Mucosa of stomach (tissue), 1 donor: ENCODE measurements around the gene KMT2A.
"Not testable (repeated sequence)": the region's sequence is repeated elsewhere in the genome, so short reads cannot be mapped to it uniquely, and the experiment has no call there.

Experiments
- H3K27me3 ChIP-seq: one replicate; pipeline ENCODE4 v1.7.0; 2013; ENCODE audit warnings: mild to moderate bottlenecking, low read length; ENCODE audit not compliant: control insufficient read depth, insufficient read depth
- H3K36me3 ChIP-seq: one replicate; pipeline ENCODE4 v1.7.0; 2013; ENCODE audit warnings: low read length; ENCODE audit not compliant: control insufficient read depth, insufficient read depth
- H3K4me1 ChIP-seq: one replicate; pipeline ENCODE4 v1.7.0; 2013; ENCODE audit warnings: mild to moderate bottlenecking, low read length; ENCODE audit not compliant: control insufficient read depth, insufficient read depth
- H3K4me3 ChIP-seq: one replicate; pipeline ENCODE4 v1.7.0; 2013; ENCODE audit warnings: low read length
- H3K9ac ChIP-seq: one replicate; pipeline ENCODE4 v1.7.0; 2013; ENCODE audit warnings: mild to moderate bottlenecking, low read length, moderate library complexity
- H3K9me3 ChIP-seq: one replicate; pipeline ENCODE4 v1.7.0; 2013; ENCODE audit warnings: mild to moderate bottlenecking, low read length, moderate library complexity; ENCODE audit not compliant: control insufficient read depth
- donor health status: Pancreatic carcinoma.

KMT2A gene

DNA sequence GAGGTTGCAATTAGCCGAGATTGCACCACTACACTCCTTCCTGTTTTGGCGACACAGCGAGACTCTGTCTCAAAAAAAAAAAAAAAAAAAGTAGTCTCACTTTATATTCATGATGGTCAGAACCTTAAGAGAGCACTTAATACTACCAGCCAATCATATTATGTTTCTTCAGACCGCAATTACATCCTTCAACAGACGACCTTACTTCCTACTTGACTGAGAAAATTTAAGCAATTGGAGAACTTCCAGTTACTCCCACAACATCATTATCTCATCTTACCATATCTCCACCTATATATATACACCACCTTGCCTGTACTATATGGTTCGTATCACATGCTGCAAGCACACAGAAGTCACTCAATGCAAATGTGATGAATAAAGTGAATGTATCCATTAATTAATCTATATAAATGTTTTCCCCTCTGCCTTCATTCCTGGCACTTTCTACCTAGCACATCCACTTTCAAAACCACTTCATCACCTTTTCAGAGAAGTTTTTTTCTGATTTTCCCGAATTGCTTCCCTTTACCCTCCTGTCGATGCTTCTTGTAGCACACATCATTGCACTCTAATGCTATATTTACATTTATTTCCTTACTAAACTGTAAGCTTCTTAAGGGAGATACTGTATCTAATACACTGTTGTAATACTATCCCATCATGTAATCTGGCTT, 21.1 kb upstream of the KMT2A start:
- no peaks in the 10 kb centered on the region for H3K4me1 ChIP-seq
- no peak overlapping the region for H3K9ac ChIP-seq
- no peaks in the 10 kb centered on the region for H3K27me3 ChIP-seq
- H3K4me3 ChIP-seq, result no peak overlapping the region
- H3K9me3 ChIP-seq, result no peaks in the 10 kb centered on the region
- H3K36me3 ChIP-seq, result no peaks in the 10 kb centered on the region

DNA sequence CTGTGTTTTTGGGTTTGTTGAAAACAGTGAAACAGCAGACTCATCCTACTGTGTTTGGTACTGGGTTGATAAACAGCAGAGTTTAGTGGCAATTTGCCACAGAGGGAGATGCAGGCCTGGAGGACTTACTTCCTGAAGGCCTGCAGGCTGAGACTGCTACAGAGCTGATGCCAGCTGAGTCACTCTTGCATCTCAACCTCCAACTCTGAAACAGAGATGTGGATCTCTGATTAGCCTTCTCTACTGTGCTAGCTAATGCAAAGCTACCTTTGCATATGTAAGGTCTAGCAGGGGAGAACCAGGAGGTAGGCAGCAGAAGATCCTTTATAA, 20.6 kb upstream of the KMT2A start:
- Histone ChIP-seq H3K4me3 (no peak overlapping the region), H3K4me1 (no peaks in the 10 kb centered on the region), H3K36me3 (no peaks in the 10 kb centered on the region), H3K9me3 (no peaks in the 10 kb centered on the region), H3K27me3 (no peaks in the 10 kb centered on the region), H3K9ac (no peak overlapping the region)

DNA sequence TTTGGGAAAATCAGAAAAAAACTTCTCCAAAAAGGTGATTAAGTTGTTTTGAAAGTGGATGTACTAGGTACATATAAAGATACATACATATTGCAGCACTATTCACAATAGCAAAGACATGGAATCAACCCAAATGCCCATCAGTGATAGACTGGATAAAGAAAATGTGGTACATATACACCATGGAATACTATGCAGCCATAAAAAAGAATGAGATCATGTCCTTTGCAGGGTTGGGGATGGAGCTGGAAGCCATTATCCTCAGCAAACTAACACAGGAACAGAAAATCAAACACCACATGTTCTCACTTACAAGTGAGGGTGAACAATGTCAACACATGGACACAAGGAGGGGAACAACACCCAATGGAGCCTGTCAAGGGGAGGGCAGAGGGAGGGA, 19.4 kb upstream of the KMT2A start:
- H3K9me3 ChIP-seq, H3K4me3 ChIP-seq, H3K36me3 ChIP-seq, H3K9ac ChIP-seq, H3K4me1 ChIP-seq, H3K27me3 ChIP-seq: not testable (repeated sequence)

GRCh38 chr11:118417801-118418200, 18.5 kb upstream of the KMT2A start:
- no peaks in the 10 kb centered on the region for H3K4me1 ChIP-seq
- H3K4me3 ChIP-seq, result no peak overlapping the region
- H3K9ac ChIP-seq, result no peak overlapping the region
- no peaks in the 10 kb centered on the region for H3K27me3 ChIP-seq
- H3K36me3 ChIP-seq, result no peaks in the 10 kb centered on the region
- no peaks in the 10 kb centered on the region for H3K9me3 ChIP-seq

DNA sequence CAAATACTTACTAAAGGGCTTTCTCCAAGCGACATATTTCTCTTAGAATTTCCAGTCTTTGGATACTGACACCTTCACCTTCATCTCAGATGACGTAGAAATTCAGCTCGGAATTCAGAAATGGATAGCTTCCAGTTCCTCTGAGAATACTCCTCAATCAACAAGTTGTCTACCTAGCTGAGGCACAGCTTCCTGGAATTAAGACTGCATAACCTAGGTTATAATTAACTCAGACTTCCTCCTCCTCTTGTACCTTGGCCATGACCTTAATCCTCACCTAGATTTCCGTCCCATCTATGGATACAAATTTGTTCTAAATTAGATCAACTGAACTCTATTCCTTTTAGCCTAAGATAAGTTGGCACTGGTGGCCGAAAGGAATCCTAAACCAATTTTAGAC, 17.5 kb upstream of the KMT2A start:
- Histone ChIP-seq H3K9ac (no peak overlapping the region), H3K36me3 (no peaks in the 10 kb centered on the region), H3K9me3 (no peaks in the 10 kb centered on the region), H3K27me3 (no peaks in the 10 kb centered on the region), H3K4me3 (no peak overlapping the region), H3K4me1 (no peaks in the 10 kb centered on the region)

DNA sequence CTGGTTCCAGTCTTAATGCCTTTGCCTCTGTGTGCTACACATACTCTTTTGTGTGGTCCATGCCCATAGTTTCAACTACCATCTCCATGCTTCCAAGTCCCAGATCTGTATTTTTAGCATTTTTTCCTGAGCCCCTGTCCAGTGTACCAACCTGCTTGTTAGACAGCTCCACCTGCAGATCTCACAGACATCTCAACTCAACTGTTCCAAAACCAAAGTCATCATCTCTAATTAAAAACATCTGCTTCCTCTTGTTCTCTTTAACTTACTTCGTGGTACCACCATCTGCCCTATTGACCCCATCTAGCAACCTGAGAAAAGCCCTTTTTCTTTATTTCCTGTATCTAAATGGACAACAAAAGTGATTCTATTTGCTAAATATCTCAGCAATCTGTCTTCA, 8.6 kb upstream of the KMT2A start:
- H3K9me3 ChIP-seq, result no peaks in the 10 kb centered on the region
- H3K4me1 ChIP-seq, result no peaks in the 10 kb centered on the region
- H3K27me3 ChIP-seq, result no peaks in the 10 kb centered on the region
- no peak overlapping the region for H3K9ac ChIP-seq
- H3K36me3 ChIP-seq, result no peaks in the 10 kb centered on the region
- no peak overlapping the region for H3K4me3 ChIP-seq

- Histone ChIP-seq H3K9me3 (no peaks in the 10 kb centered on the region), H3K9ac (no peak overlapping the region), H3K4me1 (peaks cover 9% of the 10 kb centered on the region), H3K27me3 (no peaks in the 10 kb centered on the region), H3K4me3 (no peak overlapping the region), H3K36me3 (no peaks in the 10 kb centered on the region)
These were observed 5.3 kb upstream of the KMT2A start for GRCh38 chr11:118430956-118431355.

DNA sequence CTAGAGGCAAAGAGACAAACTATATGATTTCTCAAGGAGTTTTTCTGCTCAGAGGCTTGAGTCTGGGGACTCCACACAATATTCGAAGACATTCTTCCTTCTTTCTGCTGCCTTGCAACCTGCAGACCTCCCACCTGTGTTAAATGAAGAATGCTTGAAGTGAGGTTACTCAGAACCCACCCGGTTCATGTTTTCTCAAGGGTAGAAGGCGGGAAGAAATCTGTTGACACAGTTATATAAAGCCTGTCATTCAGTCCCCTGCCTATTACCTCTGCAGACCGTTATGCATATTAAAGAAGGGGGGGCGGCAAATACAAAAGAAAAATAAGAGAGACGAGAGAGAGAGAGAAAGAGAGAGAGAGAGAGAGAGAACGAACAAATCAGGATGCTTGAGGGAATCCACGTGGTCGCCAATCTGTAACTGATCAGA, 2.2 kb upstream of the KMT2A start:
- no peaks in the 10 kb centered on the region for H3K36me3 ChIP-seq
- no peak overlapping the region for H3K9ac ChIP-seq
- peak overlapping the region; percentile 9 for H3K4me3 ChIP-seq
- no peaks in the 10 kb centered on the region for H3K27me3 ChIP-seq
- peaks cover 27% of the 10 kb centered on the region for H3K4me1 ChIP-seq
- H3K9me3 ChIP-seq, result no peaks in the 10 kb centered on the region

DNA sequence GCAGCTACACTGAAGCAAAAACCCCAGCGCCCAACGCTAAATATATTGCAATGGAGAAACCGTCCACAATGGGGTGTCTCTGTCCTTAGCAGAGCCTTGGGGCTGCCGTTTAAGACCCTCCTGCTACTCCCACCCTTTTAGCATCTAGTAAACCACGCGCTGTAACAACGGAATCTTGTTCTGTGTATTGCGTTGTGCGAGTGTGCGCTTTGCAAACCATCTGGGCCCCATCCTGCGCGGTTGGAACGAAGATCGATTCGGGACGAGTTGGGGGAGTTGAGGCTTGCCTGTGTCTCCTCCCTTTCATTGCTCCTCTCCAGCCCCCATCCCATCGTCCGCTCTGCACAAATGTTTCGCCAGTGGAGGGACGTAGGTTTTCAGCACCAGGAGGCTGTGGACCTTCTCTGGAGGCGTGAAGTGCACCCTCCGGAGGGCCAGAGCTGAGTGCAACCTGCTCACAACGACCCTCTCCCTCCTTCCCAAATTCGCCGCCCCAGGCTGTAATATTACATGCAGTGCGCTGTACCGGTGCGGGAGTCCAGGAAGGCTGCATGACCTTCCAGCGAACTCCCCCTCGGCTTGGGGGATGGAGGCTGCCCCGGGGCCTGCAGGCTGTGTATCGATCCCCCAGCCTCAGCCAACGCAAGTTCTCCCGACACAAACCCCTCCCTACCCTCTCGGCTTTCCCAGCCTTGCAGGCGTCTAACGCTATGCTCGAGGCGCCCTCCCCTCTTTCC, 1.6 kb upstream of the KMT2A start:
- Histone ChIP-seq H3K9me3 (no peaks in the 10 kb centered on the region), H3K4me3 (peak overlapping the region; percentile 75), H3K4me1 (peaks cover 27% of the 10 kb centered on the region), H3K27me3 (no peaks in the 10 kb centered on the region), H3K36me3 (no peaks in the 10 kb centered on the region), H3K9ac (peak overlapping the region; percentile 61)

DNA sequence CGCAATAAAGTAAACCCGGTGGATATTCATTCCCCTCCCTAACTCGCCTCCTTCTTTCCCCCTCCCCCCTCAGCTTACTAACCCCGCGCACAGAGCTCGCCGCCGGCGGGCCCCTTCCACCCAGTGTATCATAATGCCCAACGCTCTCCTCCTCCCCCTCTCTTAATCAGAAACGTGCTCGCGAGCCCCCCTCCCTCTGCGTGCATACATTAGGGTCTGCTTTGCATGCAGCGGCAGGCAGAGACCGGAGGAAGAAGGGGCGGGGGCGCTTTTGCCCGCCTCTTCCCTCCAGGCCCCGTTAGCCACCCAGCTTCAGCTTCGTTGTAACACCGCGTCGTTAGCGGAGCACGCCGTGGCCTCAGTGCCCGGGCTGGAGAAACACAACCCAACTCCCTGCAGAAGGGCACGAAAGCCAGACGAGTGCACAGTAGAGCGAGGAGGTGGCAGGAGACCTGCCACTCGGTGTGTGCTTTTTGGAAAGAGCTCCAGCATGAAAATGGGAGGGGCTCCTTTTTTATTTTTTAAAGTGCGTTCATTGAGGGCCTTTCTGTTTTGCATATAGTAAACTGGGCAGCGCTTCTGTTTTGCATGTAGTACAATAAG, 901 bp upstream of the KMT2A start:
- Histone ChIP-seq H3K27me3 (no peaks in the 10 kb centered on the region), H3K9me3 (no peaks in the 10 kb centered on the region), H3K9ac (peak overlapping the region; percentile 61), H3K4me1 (peaks cover 29% of the 10 kb centered on the region), H3K4me3 (peak overlapping the region; percentile 75), H3K36me3 (no peaks in the 10 kb centered on the region)

- H3K27me3 ChIP-seq, result no peaks in the 10 kb centered on the region
- peak overlapping the region; percentile 84 for H3K9ac ChIP-seq
- peaks cover 33% of the 10 kb centered on the region for H3K4me1 ChIP-seq
- no peaks in the 10 kb centered on the region for H3K9me3 ChIP-seq
- peak overlapping the region; percentile 80 for H3K4me3 ChIP-seq
- no peaks in the 10 kb centered on the region for H3K36me3 ChIP-seq
These were observed 431 bp downstream of the KMT2A start for GRCh38 chr11:118436639-118437207.
